Stimulated activated CD8-positive, alpha-beta memory T cell treated with anti-CD3 and anti-CD28 coated beads, Interleukin-12 subunit alpha, Interleukin-12 subunit beta, amount 100 ng/mL, for 24 hours (primary cell): Measurements from ENCODE around the gene PLBD2.

Experiments
- DNase-seq: peaks from one replicate; pipeline ENCODE4 v3.0.0-alpha.2; 2020; ENCODE audit errors: extremely low read depth

The PLBD2 gene

GRCh38 chr12:113369391-113369985, 11.1 kb downstream of the PLBD2 start:
- DNase-seq: no peak

GRCh38 chr12:113370923-113371682, 12.7 kb downstream of the PLBD2 start:
- no peak for DNase-seq

GRCh38 chr12:113371808-113372207, 13.4 kb downstream of the PLBD2 start:
- no peak for DNase-seq

GRCh38 chr12:113372371-113372770, 14.0 kb downstream of the PLBD2 start:
- no peak for DNase-seq

GRCh38 chr12:113373440-113373839, 15.1 kb downstream of the PLBD2 start:
- DNase-seq: no peak

- DNase-seq: no peak
Observed at GRCh38 chr12:113373969-113374368, 15.6 kb downstream of the PLBD2 start.

GRCh38 chr12:113374823-113375428, 16.5 kb downstream of the PLBD2 start:
- no peak for DNase-seq

- no peak for DNase-seq
Observed at GRCh38 chr12:113378291-113378690, 19.9 kb downstream of the PLBD2 start.

- DNase-seq: no peak
Observed at GRCh38 chr12:113381220-113381619, 22.8 kb downstream of the PLBD2 start.

- no peak for DNase-seq
Observed at GRCh38 chr12:113382206-113382605, 23.8 kb downstream of the PLBD2 start.

GRCh38 chr12:113384778-113385177, 26.4 kb downstream of the PLBD2 start:
- DNase-seq: no peak

- no peak for DNase-seq
Observed at GRCh38 chr12:113385282-113385882, 27.0 kb downstream of the PLBD2 start.

- DNase-seq: no peak
Observed at GRCh38 chr12:113386866-113387566, 28.6 kb downstream of the PLBD2 start.

GRCh38 chr12:113387631-113388030, 29.2 kb downstream of the PLBD2 start:
- no peak for DNase-seq

- DNase-seq: no peak
Observed at GRCh38 chr12:113388351-113388750, 30.0 kb downstream of the PLBD2 start.

- no peak for DNase-seq
Observed at GRCh38 chr12:113390064-113391043, 32.0 kb downstream of the PLBD2 start.

GRCh38 chr12:113391145-113391544, 32.8 kb downstream of the PLBD2 start:
- no peak for DNase-seq

GRCh38 chr12:113391650-113392337, 33.4 kb downstream of the PLBD2 start:
- DNase-seq: no peak

GRCh38 chr12:113392520-113392919, 34.1 kb downstream of the PLBD2 start:
- no peak for DNase-seq

- no peak for DNase-seq
Observed at GRCh38 chr12:113392988-113393579, 34.7 kb downstream of the PLBD2 start.
